ENCODE results near the gene PRKAR2B.
"Not testable (repeated sequence)": the region's sequence is repeated elsewhere in the genome, so short reads cannot be mapped to it uniquely, and the experiment has no call there.

PRKAR2B gene

GRCh38 chr7:107049480-107049879, 5.0 kb downstream of the PRKAR2B start:
- Histone ChIP-seq H2AK5ac (ENCODE audit: low read depth, low read length) (no peak overlapping the region), H2BK12ac (ENCODE audit: low read length) (no peak overlapping the region), H3K4me3 (ENCODE audit: low read length in 2 of 2) (no peak overlapping the region), H3K79me1 (ENCODE audit: low read depth, low read length) (peaks cover 2% of the 10 kb centered on the region), H4K91ac (ENCODE audit: low read depth, low read length, poor library complexity) (no peak overlapping the region), H3K4me2 (ENCODE audit: insufficient read depth, low read length, poor library complexity, severe bottlenecking) (no peak overlapping the region), H2BK120ac (ENCODE audit: low read depth, low read length) (no peak overlapping the region), H3K18ac (ENCODE audit: low read length) (no peak overlapping the region), H3K4ac (ENCODE audit: low read length) (no peak overlapping the region), H2AFZ (ENCODE audit: low read length) (no peak overlapping the region), H3K27me3 (ENCODE audit: control insufficient read depth in 3 of 3, insufficient read depth in 3 of 3, low read depth in 1 of 3, low read length in 3 of 3) (no peaks in the 10 kb centered on the region), H2BK15ac (ENCODE audit: low read length) (no peak overlapping the region), H3K9me3 (replicated peaks in 1 of 2; ENCODE audit: control insufficient read depth in 2 of 2, insufficient read depth in 1 of 2, low read depth in 1 of 2, low read length in 2 of 2) (no peaks in the 10 kb centered on the region), H3K9ac (ENCODE audit: low read depth, low read length, poor library complexity) (no peak overlapping the region), H4K8ac (ENCODE audit: low read depth, low read length) (no peak overlapping the region), H3K23ac (ENCODE audit: low read depth, low read length, poor library complexity) (no peak overlapping the region), H2BK5ac (ENCODE audit: low read length) (no peak overlapping the region), H3K14ac (ENCODE audit: low read length) (no peak overlapping the region), H3K27ac (replicated peaks; ENCODE audit: low read length) (no peak overlapping the region), H3K36me3 (replicated peaks in 1 of 2; ENCODE audit: control insufficient read depth in 2 of 2, insufficient read depth in 2 of 2, low read length in 2 of 2) (no peaks in the 10 kb centered on the region), H3K4me1 (ENCODE audit: control insufficient read depth in 2 of 2, insufficient read depth in 1 of 2, low read depth in 1 of 2, low read length in 2 of 2) (peaks cover 0 to 7% of the 10 kb centered on the region in 2 donors)
- DNase-seq (ENCODE audit: low spot score) = no peak
- WGBS, 2 donors (ENCODE audit: extremely low coverage in 2 of 2, insufficient read length in 2 of 2, insufficient replicate concordance in 1 of 2) = no CpG with 5 or more reads among the region's 1 CpG

- Histone ChIP-seq H3K4ac (ENCODE audit: low read length) (no peak overlapping the region), H3K79me1 (ENCODE audit: low read depth, low read length) (peaks cover 2% of the 10 kb centered on the region), H2BK5ac (ENCODE audit: low read length) (no peak overlapping the region), H3K27ac (replicated peaks; ENCODE audit: low read length) (no peak overlapping the region), H3K4me1 (ENCODE audit: control insufficient read depth in 2 of 2, insufficient read depth in 1 of 2, low read depth in 1 of 2, low read length in 2 of 2) (peaks cover 0 to 7% of the 10 kb centered on the region in 2 donors), H3K27me3 (ENCODE audit: control insufficient read depth in 3 of 3, insufficient read depth in 3 of 3, low read depth in 1 of 3, low read length in 3 of 3) (no peaks in the 10 kb centered on the region), H2AK5ac (ENCODE audit: low read depth, low read length) (no peak overlapping the region), H2BK120ac (ENCODE audit: low read depth, low read length) (no peak overlapping the region), H2BK15ac (ENCODE audit: low read length) (no peak overlapping the region), H2BK12ac (ENCODE audit: low read length) (no peak overlapping the region), H3K36me3 (replicated peaks in 1 of 2; ENCODE audit: control insufficient read depth in 2 of 2, insufficient read depth in 2 of 2, low read length in 2 of 2) (no peaks in the 10 kb centered on the region), H3K18ac (ENCODE audit: low read length) (no peak overlapping the region), H3K9ac (ENCODE audit: low read depth, low read length, poor library complexity) (no peak overlapping the region), H3K23ac (ENCODE audit: low read depth, low read length, poor library complexity) (no peak overlapping the region), H3K9me3 (replicated peaks in 1 of 2; ENCODE audit: control insufficient read depth in 2 of 2, insufficient read depth in 1 of 2, low read depth in 1 of 2, low read length in 2 of 2) (no peaks in the 10 kb centered on the region), H3K4me2 (ENCODE audit: insufficient read depth, low read length, poor library complexity, severe bottlenecking) (no peak overlapping the region), H4K91ac (ENCODE audit: low read depth, low read length, poor library complexity) (no peak overlapping the region), H3K4me3 (ENCODE audit: low read length in 2 of 2) (no peak overlapping the region), H3K14ac (ENCODE audit: low read length) (no peak overlapping the region), H4K8ac (ENCODE audit: low read depth, low read length) (no peak overlapping the region), H2AFZ (ENCODE audit: low read length) (no peak overlapping the region)
- no peak for DNase-seq (ENCODE audit: low spot score)
- WGBS, 2 donors (ENCODE audit: extremely low coverage in 2 of 2, insufficient read length in 2 of 2, insufficient replicate concordance in 1 of 2) = no CpG with 5 or more reads among the region's 1 CpG
These were observed 5.5 kb downstream of the PRKAR2B start for GRCh38 chr7:107049971-107050532.

- Histone ChIP-seq H3K18ac (ENCODE audit: low read length) (no peak overlapping the region), H3K27ac (replicated peaks; ENCODE audit: low read length) (no peak overlapping the region), H3K79me1 (ENCODE audit: low read depth, low read length) (no peaks in the 10 kb centered on the region), H4K8ac (ENCODE audit: low read depth, low read length) (no peak overlapping the region), H2BK12ac (ENCODE audit: low read length) (no peak overlapping the region), H3K23ac (ENCODE audit: low read depth, low read length, poor library complexity) (no peak overlapping the region), H2AFZ (ENCODE audit: low read length) (no peak overlapping the region), H3K27me3 (ENCODE audit: control insufficient read depth in 3 of 3, insufficient read depth in 3 of 3, low read depth in 1 of 3, low read length in 3 of 3) (no peaks in the 10 kb centered on the region), H3K14ac (ENCODE audit: low read length) (no peak overlapping the region), H3K4me1 (ENCODE audit: control insufficient read depth in 2 of 2, insufficient read depth in 1 of 2, low read depth in 1 of 2, low read length in 2 of 2) (peaks cover 0 to 2% of the 10 kb centered on the region in 2 donors), H3K4me3 (ENCODE audit: low read length in 2 of 2) (no peak overlapping the region), H2AK5ac (ENCODE audit: low read depth, low read length) (no peak overlapping the region), H2BK5ac (ENCODE audit: low read length) (no peak overlapping the region), H3K9me3 (replicated peaks in 1 of 2; ENCODE audit: control insufficient read depth in 2 of 2, insufficient read depth in 1 of 2, low read depth in 1 of 2, low read length in 2 of 2) (no peaks in the 10 kb centered on the region), H4K91ac (ENCODE audit: low read depth, low read length, poor library complexity) (no peak overlapping the region), H3K36me3 (replicated peaks in 1 of 2; ENCODE audit: control insufficient read depth in 2 of 2, insufficient read depth in 2 of 2, low read length in 2 of 2) (no peaks in the 10 kb centered on the region), H3K4ac (ENCODE audit: low read length) (no peak overlapping the region), H2BK15ac (ENCODE audit: low read length) (no peak overlapping the region), H3K4me2 (ENCODE audit: insufficient read depth, low read length, poor library complexity, severe bottlenecking) (no peak overlapping the region), H2BK120ac (ENCODE audit: low read depth, low read length) (no peak overlapping the region), H3K9ac (ENCODE audit: low read depth, low read length, poor library complexity) (no peak overlapping the region)
- no CpG with 5 or more reads among the region's 2 CpGs for WGBS, 2 donors (ENCODE audit: extremely low coverage in 2 of 2, insufficient read length in 2 of 2, insufficient replicate concordance in 1 of 2)
- DNase-seq (ENCODE audit: low spot score) = no peak
These were observed 6.9 kb downstream of the PRKAR2B start for GRCh38 chr7:107051376-107051775.

- not testable (repeated sequence) for H3K9me3 ChIP-seq (replicated peaks in 1 of 2; ENCODE audit: control insufficient read depth in 2 of 2, insufficient read depth in 1 of 2, low read depth in 1 of 2, low read length in 2 of 2); H3K18ac ChIP-seq (ENCODE audit: low read length)
These were observed 10.5 kb downstream of the PRKAR2B start for GRCh38 chr7:107054965-107055364.

More at GRCh38 chr7:107054965-107055364, 10.5 kb downstream of the PRKAR2B start:
- not testable (repeated sequence) for H3K4me1 ChIP-seq (ENCODE audit: control insufficient read depth in 2 of 2, insufficient read depth in 1 of 2, low read depth in 1 of 2, low read length in 2 of 2); H3K27me3 ChIP-seq (ENCODE audit: control insufficient read depth in 3 of 3, insufficient read depth in 3 of 3, low read depth in 1 of 3, low read length in 3 of 3); H3K23ac ChIP-seq (ENCODE audit: low read depth, low read length, poor library complexity); H2BK12ac ChIP-seq (ENCODE audit: low read length); H3K4ac ChIP-seq (ENCODE audit: low read length); H2AFZ ChIP-seq (ENCODE audit: low read length); H3K79me1 ChIP-seq (ENCODE audit: low read depth, low read length); H4K91ac ChIP-seq (ENCODE audit: low read depth, low read length, poor library complexity); H2BK120ac ChIP-seq (ENCODE audit: low read depth, low read length); DNase-seq (ENCODE audit: low spot score); H3K27ac ChIP-seq (replicated peaks; ENCODE audit: low read length); H3K9ac ChIP-seq (ENCODE audit: low read depth, low read length, poor library complexity); H2AK5ac ChIP-seq (ENCODE audit: low read depth, low read length); H3K14ac ChIP-seq (ENCODE audit: low read length); H3K36me3 ChIP-seq (replicated peaks in 1 of 2; ENCODE audit: control insufficient read depth in 2 of 2, insufficient read depth in 2 of 2, low read length in 2 of 2); H2BK15ac ChIP-seq (ENCODE audit: low read length); H3K4me3 ChIP-seq (ENCODE audit: low read length in 2 of 2); H3K4me2 ChIP-seq (ENCODE audit: insufficient read depth, low read length, poor library complexity, severe bottlenecking); H4K8ac ChIP-seq (ENCODE audit: low read depth, low read length); H2BK5ac ChIP-seq (ENCODE audit: low read length)
- no CpG with 5 or more reads among the region's 1 CpG for WGBS, 2 donors (ENCODE audit: extremely low coverage in 2 of 2, insufficient read length in 2 of 2, insufficient replicate concordance in 1 of 2)
